Stimulated activated CD8-positive, alpha-beta memory T cell treated with anti-CD3 and anti-CD28 coated beads, Interleukin-2, amount 100 ng/mL, for 1 hour (primary cell): Measurements from ENCODE around the gene ATP6V0A1.

Experiments
- DNase-seq, 2 donors: peaks; one replicate each; pipeline ENCODE4 v3.0.0-alpha.2; 2020; ENCODE audit warnings: low read depth in 2 of 2

Gene ATP6V0A1

DNA sequence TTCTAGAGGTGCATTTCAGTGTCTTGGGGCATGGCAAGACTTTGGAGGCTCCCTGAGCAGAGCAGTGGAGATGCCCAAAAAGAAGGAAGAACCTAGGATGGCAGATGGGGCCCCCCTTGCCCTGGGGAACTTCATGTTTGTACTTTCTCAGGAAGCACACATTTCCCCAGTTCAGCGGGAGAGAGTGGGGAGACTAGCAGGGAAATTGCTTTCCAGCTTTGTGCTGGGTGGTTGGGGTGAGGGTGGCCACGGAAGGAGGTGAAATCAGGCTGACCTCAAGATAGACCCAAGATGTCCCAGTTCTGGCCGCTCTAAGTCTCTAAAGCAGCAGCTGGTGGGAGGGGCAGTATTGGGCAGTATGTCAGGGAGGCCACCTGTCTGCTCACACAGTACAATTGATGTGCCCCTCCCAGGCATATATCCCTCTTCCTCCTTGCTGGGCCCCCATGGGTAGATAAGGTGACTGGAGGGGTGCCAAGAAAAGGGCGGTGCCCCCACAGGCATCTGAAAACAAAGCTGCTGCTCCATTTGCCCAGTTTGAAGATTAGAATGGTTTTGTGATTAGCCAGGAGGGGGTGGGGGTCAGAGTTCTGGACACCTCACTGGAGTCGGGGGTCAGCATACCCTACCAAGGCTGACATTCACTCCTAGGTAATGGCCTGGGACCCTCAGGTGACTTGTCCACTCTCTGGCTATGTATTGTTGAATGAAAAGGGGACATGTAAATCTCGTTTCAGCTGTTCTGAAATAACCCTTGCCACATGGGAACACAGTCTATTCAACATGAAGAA lies 60.3 kb downstream of the ATP6V0A1 start:
- DNase-seq, result no peak

DNA sequence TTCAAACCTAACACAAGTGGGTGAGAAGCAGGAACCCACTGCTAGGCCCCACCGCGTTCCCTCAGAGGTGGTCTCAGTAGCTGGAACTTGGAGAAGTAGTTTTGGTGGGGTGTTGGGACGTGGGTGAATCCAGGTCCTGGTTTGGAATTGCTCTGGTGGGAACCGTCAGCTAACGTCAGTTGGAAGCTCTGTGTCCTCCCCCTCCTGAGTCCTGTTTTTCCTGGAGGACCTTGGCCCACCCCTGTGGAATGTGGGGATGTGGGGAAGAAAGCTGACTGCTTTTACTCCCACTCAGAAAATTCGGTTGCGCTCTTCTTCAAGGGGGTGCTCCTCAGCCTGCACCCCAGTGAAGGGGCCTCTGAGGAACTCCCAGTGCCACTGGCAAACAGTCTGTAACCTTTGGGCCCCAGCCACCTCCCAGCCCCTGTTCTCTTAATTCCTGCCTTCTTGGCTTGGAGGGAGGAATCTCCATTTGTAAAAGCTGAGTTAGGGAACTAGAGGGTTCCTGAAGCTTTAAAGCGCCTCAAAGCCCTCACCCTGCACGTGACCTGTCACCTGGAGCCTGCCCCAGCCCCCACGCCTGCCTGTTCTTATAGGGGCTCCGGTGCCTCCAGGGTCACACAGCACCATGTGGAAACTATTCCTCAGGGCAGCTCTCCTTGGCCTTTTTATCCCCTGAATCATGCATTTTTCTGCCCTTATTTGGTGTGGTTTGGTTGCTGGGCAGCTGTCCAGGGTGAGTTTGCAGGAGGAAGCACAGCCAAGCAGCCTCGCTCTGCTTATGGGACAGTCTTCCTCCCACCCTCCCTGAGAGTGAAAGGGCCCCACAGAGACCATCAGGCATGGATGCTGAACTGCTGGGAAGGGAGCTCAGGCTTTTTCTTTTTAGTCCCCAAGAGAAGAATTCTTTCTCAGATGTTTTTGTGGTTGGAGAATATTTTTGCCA lies 61.1 kb downstream of the ATP6V0A1 start:
- no peak for DNase-seq

- no peak for DNase-seq
Observed at GRCh38 chr17:42520540-42520951, 61.9 kb downstream of the ATP6V0A1 start.

GRCh38 chr17:42521036-42521435 lies 62.4 kb downstream of the ATP6V0A1 start:
- DNase-seq, result no peak

- DNase-seq, result no peak
Observed at GRCh38 chr17:42521666-42522262, 63.1 kb downstream of the ATP6V0A1 start.

DNA sequence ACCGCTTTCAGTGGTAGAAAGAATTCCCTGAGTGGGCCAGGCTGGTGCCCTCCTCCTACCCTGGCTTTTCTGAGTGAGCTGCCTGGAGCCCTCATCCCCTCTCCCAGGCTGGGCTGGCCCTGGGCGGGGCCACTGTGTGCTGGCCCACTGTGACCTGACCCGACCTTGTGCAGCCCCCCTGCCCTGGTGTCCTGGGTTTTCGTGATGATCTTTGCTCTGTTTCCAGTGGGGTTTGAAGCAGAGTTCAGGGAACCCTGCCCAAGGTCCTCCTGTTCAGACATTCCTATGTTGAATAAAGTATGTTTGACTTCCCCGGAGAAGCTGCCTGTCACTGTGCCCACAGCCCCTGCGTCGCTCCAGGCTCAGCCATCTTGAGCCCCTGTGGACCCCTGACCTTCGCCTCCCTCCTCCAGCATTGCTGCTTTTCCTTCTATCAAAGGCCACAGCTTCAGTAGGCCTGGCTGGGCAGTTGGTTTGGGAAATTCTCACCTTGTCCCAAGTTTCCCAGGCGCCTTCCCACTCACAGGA lies 63.6 kb downstream of the ATP6V0A1 start:
- no peak for DNase-seq

GRCh38 chr17:42522798-42523278 lies 64.2 kb downstream of the ATP6V0A1 start:
- DNase-seq, result no peak

GRCh38 chr17:42525221-42525620 lies 66.5 kb downstream of the ATP6V0A1 start:
- DNase-seq, result no peak

DNA sequence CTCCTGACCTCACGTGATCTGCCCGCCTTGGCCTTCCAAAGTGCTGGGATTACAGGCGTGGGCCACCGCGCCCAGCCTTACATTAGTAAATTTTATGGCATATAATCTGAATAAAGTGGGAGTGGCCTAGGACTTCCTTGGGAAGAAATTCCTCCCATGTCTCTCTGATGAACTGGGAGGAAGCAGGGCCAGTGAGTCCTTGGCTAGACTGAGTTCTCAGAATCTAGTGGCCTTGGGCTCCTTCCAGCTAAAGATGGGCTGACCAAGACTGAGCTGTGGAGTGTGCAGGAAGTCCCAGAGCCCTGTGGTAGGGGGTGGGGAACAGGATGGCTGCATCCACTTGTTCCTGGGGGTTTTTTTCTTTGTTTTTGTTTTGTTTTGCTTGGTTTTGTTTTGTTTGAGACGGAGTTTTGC lies 67.4 kb downstream of the ATP6V0A1 start:
- DNase-seq, result no peak

DNA sequence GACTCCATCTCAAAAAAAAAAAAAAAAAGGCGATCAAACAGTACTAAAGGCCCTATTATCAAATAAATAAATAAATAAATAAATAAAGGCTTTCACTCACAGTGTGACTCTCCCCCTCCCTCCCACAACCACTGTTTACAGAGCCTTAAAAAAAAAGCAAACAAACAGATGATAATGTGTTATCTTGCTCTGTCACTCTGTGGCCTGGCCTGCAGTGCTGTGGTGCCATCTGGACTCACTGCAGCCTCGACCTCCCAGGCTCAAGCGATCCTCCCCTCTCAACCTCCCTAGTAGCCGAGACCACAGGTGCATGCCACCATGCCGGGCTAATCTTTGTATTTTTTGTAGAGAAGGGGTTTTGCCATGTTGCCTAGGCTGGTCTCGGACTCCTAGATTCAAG lies 69.3 kb downstream of the ATP6V0A1 start:
- DNase-seq, result no peak

DNA sequence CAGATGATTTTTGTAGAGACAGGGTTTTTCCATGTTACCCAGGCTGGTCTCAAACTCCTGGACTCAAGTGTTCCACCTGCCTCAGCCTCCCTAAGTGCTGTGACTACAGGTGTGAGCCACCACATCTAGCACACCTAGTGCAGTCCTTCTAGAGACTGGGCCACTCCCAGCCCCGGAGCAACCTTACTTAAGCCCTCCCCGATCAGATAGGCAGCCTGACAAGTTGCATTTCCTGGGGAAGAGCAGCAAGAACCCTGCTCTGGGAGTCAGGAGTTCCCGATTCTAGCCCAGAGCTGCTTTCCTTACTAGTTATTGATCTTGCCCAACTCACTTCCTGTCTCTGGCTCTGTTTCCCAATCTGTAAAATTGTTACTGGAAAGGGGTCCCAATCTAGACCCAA lies 70.4 kb downstream of the ATP6V0A1 start:
- DNase-seq, result no peak

GRCh38 chr17:42530952-42531454 lies 72.3 kb downstream of the ATP6V0A1 start:
- no peak for DNase-seq

DNA sequence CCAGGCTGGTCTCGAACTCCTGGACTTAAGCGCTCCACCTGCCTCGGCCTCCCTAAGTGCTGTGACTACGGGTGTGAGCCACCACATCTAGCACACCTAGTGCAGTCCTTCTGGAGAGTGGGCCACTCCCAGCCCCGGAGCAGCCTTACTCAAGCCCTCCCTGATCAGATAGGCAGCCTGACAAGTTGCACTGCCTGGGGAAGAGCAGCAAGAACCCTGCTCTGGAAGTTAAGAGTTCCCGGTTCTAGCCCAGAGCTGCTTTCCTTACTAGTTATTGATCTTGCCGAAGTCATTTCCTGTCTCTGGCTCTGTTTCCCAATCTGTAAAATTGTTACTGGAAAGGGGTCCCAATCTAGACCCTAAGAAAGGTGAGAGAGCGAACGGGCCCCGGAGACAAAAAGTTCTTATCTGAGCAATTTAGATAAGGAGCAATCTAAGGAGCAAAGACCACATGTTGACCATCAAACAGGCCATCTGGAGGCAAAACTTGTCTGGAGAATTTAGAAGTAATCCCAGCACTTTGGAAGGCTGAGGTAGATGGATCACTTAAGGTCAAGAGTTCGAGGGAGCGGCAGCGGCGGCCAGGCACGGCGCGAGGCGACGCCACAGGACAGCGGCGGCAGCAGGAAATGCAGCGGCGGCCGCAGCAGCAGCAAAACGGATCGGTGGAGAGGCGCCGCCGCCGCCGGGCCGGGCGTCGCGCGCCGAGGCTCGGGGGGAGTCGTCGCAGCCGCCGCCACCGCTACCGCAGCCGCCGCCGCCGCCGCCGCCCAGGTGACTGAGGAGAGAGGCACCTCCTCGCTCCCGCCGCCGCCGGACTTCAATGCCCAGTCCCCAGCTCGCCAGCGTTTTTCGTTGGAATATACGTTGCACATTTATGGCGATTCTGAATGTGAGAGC lies 73.0 kb downstream of the ATP6V0A1 start:
- DNase-seq, result peak in 1 of 2 donors; percentile 14

GRCh38 chr17:42535155-42536047 lies 76.7 kb downstream of the ATP6V0A1 start:
- no peak for DNase-seq

GRCh38 chr17:42536048-42536371 lies 77.3 kb downstream of the ATP6V0A1 start, which contains the start of gene NAGLU:
Gene NAGLU (plus strand): TSS chr17:42536241. CDS start chr17:42536273, 32 bp downstream.
- DNase-seq, result peak; percentile 62 to 73

GRCh38 chr17:42536372-42537155 lies 77.9 kb downstream of the ATP6V0A1 start:
- DNase-seq, result peak; percentile 45 to 52

DNA sequence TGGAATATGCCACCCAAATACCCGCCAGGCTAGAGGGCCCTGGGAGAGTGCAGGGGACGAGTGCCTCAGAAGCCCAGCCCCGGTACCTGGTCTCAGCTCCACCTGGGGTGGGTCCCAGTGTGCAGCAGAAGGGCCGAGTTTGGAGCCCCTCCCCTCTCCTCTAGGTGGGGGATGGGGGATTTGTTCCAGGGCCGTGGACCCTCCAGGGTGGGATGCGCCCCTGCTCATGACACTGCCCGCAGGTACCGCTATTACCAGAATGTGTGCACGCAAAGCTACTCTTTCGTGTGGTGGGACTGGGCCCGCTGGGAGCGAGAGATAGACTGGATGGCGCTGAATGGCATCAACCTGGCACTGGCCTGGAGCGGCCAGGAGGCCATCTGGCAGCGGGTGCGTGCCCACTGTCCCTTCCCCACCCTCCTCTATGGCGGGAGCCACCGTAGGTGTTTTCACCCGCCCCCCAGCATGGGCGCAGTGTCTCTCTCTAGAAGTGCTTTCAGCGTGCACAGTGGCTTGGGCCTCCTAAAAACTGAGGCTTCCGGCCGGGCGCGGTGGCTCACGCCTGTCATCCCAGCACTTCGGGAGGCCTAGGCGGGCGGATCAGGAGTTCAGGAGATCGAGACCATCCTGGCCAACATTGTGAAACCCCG lies 78.6 kb downstream of the ATP6V0A1 start:
- DNase-seq, result no peak

DNA sequence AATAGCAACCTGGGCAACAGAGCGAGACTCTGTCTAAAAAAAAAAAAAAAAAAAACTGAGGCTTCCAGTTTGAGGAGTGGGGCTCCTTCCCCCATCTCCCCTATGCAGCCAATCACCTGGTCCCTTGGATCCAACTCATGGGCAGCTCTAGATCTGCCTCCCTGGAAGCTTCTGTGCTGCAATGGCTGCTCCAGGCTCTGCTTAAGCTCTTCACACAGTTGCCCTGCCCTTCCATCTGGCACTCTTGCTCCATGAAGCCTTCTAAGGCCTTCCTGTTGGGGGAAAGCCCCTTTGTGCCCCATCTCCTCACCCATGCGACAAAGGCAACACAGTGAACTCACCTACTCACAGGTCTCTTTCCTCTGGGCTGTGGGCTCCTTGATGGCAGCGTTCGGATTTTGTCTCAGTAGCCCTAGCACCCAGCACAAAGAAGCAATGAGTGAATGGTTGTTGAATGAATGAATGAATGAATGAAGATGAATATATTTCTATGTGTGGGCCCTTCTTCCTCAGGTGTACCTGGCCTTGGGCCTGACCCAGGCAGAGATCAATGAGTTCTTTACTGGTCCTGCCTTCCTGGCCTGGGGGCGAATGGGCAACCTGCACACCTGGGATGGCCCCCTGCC lies 79.3 kb downstream of the ATP6V0A1 start:
- no peak for DNase-seq
